GM19043 (cell line): ENCODE data around the gene CCDC137.
"Not testable (repeated sequence)": the region's sequence is repeated elsewhere in the genome, so short reads cannot be mapped to it uniquely, and the experiment has no call there.

Source experiments
- ATAC-seq: cut with Tn5 transposase; IDR thresholded peaks from one replicate; pipeline ENCODE4 v1.9.1; 2021; ENCODE audit warnings: low read depth; ENCODE audit not compliant: unreplicated experiment

The CCDC137 gene, protein sequence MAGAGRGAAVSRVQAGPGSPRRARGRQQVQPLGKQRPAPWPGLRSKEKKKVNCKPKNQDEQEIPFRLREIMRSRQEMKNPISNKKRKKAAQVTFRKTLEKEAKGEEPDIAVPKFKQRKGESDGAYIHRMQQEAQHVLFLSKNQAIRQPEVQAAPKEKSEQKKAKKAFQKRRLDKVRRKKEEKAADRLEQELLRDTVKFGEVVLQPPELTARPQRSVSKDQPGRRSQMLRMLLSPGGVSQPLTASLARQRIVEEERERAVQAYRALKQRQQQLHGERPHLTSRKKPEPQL

DNA sequence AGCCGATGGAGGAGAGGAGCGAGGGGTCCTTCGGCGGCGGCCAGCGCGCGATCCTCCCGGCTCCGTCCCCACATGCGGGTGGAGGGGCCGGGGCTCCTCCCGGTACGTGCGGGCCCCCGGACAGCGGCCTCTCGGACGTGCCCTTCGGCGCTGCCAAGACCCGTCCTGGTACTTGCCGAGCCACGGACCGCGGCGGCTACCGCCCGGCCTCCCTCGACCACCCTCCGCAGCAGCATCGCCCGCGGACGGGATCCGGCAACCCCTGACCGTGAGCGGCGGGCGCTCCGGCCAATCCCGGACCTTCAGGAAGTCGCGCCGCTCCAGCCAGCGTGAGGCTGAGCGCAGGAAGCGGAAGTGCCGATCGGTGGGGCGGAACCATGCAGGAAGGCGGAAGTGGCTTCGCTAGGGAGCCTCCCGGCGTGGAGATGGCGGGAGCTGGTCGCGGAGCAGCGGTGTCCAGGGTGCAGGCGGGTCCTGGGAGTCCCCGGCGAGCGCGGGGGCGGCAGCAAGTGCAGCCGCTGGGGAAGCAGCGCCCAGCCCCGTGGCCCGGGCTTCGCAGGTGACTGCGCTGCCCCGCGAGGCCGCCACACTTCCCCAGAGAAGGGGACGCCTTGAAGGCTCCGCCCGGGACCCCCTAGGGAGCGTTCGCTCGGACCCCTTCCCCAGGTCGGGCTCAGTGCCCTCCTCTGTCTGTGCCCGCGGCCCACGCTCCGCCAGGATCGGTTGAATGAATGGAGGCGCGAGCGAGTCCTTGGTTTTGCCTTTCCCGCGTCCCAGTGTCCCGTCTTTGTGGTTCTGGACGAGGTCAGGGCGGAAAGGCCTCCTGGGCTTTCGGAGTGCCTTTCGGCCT, at the start of gene CCDC137, which contains the start of gene OXLD1:
Gene CCDC137 (plus strand): TSS at position 396 of the 850 bp plus-strand sequence. CDS start 30 bp downstream, at position 426.
Gene OXLD1 (minus strand): TSS at position 264 of the 850 bp plus-strand sequence. CDS start 28 bp downstream, at position 236.
- ATAC-seq: peak; percentile 90

DNA sequence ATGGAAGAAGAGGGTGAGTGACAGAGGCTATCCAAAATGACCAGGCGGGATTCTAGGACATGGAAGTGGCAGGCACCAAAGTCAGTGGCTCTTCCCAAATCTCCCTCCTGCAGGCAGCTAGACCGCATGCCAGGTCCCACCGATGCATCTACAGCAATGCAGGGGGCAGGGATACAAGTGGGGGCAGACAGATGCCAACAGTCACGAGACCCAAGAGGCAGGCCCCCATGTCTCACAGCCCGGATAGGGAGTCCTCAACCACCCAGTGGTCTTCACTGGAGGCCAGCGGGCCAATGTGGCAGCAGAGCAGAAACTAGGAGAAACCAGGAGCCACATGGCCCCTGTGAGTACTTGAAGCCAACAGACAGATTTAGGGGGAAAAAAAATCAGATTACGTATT, 49.7 kb upstream of the CCDC137 start:
- ATAC-seq: no peak

- not testable (repeated sequence) for ATAC-seq
These were observed 48.2 kb upstream of the CCDC137 start for GRCh38 chr17:81618307-81618706.

DNA sequence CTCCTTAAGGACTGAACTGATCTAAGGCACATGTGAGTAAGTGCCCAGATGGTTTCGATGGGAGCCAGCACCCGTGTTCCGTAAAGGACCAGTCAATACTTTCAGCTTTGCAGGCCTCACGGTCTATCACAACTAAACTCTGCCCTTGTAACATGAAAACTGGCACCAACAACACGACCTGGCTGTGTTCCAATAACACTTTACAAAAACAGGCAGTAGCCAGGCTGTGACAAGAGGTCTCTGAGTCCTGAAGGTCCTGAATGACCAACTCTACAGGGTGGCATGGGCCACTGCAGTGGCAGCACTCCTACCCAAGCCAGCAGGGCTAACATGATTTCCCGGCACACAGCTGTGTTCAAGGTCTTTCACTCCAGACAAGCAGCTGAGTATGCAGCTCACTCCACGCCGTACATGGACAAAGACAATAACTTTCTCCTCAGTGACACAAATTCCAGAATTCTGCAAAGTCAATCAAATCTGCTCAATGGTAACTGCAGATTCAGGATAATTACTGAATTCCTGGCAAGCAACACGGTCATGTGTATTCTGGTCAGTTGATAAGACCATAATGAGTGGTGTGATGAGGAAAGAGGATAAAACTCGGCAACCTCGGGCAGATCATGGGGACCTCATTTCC, 44.9 kb upstream of the CCDC137 start:
- no peak for ATAC-seq

- no peak for ATAC-seq
These were observed 36.3 kb upstream of the CCDC137 start for GRCh38 chr17:81630274-81630673.

DNA sequence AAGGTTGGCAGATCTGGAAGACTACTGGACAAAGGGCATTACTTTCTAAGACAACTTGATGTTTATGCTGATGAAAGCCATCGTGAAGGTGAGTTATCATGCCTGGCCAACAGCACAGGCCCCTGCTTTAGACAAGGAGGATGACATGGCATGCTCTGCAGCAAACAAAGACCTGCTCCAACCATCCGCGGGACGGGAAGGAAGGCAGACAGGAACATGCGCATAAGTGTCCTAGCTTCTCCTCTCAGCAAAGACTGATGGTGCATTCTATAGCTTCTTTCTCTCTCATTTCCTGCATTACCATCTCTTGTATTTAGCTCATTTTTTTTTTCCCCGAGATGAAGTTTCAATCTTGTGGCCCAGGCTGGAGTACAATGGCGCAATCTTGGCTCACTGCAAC, 35.1 kb upstream of the CCDC137 start:
- ATAC-seq: no peak

DNA sequence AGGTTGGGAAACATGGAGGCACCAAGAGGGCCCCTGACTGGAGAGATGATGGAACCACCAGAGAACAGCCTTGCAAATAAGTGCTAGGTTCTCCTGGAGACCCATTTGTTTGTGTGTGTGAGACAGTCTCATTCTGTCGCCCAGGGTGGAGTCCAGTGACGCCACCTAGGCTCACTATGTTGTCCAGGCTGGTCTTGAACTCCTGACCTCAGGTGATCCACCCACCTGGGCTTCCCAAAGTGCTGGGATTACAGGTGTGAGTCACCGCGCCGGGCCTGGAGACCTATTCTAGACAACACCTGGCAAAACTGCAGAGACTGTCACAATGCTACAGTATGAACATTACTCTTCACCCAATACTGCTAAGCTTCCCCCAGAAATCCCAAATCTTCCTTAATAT, 31.1 kb upstream of the CCDC137 start:
- no peak for ATAC-seq

- no peak for ATAC-seq
These were observed 30.5 kb upstream of the CCDC137 start for GRCh38 chr17:81635973-81636504.

GRCh38 chr17:81636505-81637288, 29.8 kb upstream of the CCDC137 start, which contains the start of the genes NPLOC4 and TSPAN10:
TSS of gene NPLOC4 (minus strand) at chr17:81637112. CDS start at chr17:81636930, 182 bp downstream.
TSS of gene TSPAN10 (plus strand) at chr17:81637196. CDS start at chr17:81642413, 5,217 bp downstream.
- ATAC-seq: peak; percentile 57

GRCh38 chr17:81638683-81639082, 27.9 kb upstream of the CCDC137 start:
- no peak for ATAC-seq

DNA sequence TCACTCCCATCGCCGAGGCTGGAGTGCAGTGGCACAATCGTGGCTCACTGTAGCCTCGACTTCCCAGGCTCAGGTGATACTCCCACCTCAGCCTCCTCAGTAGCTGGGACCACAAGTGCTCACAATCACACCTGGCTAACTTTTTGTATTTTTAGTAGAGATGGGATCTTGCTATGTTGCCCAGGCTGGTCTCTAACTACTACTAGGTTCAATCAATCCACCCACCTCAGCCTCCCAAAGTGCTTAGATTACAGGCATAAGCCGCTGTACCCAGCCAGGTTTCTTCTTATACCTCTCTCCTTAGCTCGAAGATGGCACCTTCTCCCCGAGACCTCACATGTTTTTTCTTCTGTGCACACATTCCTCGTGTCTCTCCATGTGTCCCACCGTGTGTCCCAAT, 26.5 kb upstream of the CCDC137 start:
- ATAC-seq: no peak

DNA sequence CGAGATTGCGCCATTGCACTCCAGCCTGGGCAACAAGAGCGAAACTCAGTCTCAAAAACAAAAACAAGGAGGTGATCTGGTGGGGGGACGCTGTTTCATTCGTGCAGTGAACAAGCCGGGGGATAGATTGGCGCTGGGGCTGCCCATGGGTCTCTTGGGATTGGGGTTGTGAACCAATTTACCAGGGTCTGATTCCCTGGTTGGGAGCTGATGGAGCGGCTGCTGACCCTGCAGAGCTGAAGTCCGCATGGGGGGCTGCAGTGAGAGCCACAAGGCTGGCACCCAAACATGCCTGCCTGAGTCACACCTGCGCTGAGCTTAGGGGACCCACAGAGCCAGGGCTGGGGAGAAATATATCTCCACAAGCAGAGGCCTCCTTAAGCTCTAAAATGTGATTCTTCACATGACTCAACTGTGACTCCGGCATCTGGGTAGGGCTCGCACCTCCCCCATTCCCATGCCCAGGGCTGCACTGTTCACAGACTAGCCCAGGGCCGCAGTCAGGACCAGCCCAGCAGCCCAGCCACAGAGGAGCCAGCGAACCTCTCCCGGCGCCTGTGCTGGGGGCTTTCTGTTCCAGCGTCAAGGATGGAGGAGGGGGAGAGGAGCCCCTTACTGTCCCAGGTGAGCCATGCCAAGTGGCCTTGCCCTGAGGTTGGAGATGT, 24.6 kb upstream of the CCDC137 start:
- no peak for ATAC-seq

DNA sequence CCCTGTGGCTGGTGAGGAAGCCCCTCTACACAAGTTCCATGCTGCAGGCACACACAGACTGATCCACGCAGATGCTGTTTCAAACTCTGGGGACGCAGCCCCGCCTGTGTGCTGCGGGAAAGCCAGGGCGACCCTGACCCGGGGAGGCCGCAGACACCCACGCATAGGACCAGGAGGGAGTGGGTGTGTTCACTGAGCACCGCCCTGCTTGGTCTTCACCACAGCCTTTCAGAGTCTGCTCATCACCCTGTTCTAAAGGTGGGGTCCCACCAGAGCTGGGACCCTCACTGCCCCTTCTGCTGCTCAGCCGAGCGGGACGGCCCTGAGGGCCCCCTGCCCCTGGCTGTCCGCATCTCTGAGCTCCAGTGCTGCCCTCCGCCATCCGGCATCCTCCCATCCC, 22.0 kb upstream of the CCDC137 start:
- no peak for ATAC-seq

DNA sequence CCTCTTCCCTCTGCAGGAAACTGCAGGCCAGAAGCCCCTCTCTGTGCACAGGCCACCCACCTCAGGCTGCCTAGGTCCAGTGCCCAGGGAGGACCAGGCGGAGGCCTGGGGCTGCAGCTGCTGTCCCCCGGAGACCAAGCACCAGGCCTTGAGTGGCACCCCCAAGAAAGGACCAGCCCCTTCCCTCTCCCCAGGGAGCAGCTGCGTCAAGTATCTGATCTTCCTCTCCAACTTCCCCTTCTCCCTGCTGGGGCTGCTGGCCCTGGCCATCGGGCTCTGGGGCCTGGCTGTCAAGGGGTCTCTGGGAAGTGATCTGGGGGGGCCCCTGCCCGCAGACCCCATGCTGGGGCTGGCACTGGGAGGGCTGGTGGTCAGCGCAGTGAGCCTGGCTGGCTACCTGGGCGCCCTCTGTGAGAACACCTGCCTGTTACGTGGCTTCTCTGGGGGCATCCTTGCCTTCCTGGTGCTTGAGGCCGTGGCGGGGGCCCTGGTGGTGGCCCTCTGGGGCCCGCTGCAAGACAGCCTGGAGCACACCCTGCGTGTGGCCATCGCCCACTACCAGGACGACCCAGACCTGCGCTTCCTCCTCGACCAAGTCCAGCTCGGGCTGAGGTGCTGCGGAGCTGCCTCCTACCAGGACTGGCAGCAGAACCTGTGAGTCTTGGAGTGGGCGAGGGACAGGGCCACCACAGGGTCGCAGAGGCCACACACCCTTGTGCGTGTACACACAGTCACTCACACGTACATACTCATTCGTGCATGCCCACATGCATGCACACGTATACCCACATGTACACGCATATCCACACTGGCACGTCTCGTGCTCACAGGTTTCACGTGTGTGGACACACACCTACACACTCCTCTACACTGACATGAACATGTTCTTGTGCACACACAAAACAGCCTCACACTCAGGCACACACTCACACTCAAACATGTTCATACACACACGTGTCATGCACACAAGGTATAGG, 21.3 kb upstream of the CCDC137 start:
- no peak for ATAC-seq

DNA sequence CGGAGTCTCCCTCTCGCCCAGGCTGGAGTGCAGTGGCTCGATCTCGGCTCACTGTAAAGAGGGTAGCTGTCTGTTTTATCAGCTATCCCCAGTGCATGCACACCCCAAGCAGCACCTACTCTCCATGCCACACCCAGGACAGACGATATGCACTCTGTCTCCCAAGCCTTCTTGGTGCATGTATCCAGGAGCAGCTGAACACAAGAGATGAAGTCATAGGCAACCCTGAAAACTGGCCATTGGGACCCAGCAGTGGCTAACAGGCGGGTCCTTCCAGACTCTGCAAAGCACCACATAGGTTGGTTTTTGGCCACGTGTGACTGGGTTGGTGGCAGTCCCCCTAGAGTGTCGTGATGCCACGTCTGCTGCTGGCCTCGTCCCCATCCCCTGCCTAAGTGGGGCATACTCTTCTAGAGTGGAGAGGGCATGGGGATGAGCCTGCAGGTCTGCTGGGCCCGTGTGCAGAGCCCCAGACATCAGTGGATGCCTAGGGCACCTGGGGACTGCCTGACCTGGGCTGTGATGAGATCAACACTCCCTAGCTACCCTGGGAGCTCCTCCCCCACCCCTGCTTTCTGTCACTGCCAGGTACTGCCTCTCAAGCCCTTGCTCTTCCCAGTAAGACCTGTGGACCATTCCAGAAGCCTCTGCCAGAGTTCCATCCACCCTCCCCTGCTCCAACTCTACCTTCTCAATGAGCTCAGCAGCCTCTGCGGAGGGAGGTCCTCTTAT, 19.5 kb upstream of the CCDC137 start:
- ATAC-seq: no peak

GRCh38 chr17:81647640-81648012, 18.9 kb upstream of the CCDC137 start:
- ATAC-seq: no peak

- no peak for ATAC-seq
These were observed 18.4 kb upstream of the CCDC137 start for GRCh38 chr17:81648013-81648706.
